DND-41 (cell line): ENCODE measurements around the gene ZC3H7A.

Source experiments
- ATAC-seq: fragments of 200-7000 bp; cut with Tn5 transposase; 3 replicates; pipeline ENCODE4 v1.9.1; 2021; ENCODE audit warnings: low read depth; ENCODE audit not compliant: insufficient read depth
- DNase-seq: peaks from one replicate; pipeline ENCODE4 v3.0.0-alpha.2; 2020
- H2AFZ ChIP-seq: 2 replicates; pipeline ENCODE4 v1.6.0; 2012; ENCODE audit warnings: low read depth, low read length
- H3K27ac ChIP-seq: 2 replicates; pipeline ENCODE4 v1.5.1; 2012; ENCODE audit warnings: low read length, inconsistent platforms
- H3K27me3 ChIP-seq: fragments of 200-600 bp; sonication (generic); 2 replicates; pipeline ENCODE4 v1.6.0; 2012; ENCODE audit warnings: low read length, mild to moderate bottlenecking, inconsistent platforms; ENCODE audit not compliant: insufficient read depth, poor library complexity
- H3K36me3 ChIP-seq: 2 replicates; pipeline ENCODE4 v1.5.1; 2012; ENCODE audit warnings: low read length, inconsistent platforms; ENCODE audit not compliant: insufficient read depth
- H3K4me1 ChIP-seq: 2 replicates; pipeline ENCODE4 v1.5.1; 2012; ENCODE audit warnings: mild to moderate bottlenecking, low read length; ENCODE audit not compliant: insufficient read depth
- H3K4me2 ChIP-seq: 2 replicates; pipeline ENCODE4 v1.6.0; 2012; ENCODE audit warnings: mild to moderate bottlenecking, moderate library complexity, low read length, inconsistent platforms; ENCODE audit not compliant: insufficient read depth
- H3K4me3 ChIP-seq, 2 experiments: fragments of 200-600 bp in 1 of 2; shearing (Covaris generic) in 1 of 2; 2 replicates each; pipeline ENCODE4 v1.5.1; 2012 to 2016; ENCODE audit warnings: inconsistent platforms in 2 of 2, low read length in 2 of 2, mild to moderate bottlenecking in 2 of 2, low read depth in 1 of 2, moderate library complexity in 1 of 2
- H3K79me2 ChIP-seq: 2 replicates; pipeline ENCODE4 v1.6.0; 2012; ENCODE audit warnings: low read length, inconsistent platforms; ENCODE audit not compliant: insufficient read depth
- H3K9ac ChIP-seq: 2 replicates; pipeline ENCODE4 v1.6.0; 2012; ENCODE audit warnings: low read depth, mild to moderate bottlenecking, inconsistent platforms, low read length, moderate library complexity
- H3K9me3 ChIP-seq: 2 replicates; pipeline ENCODE4 v1.5.1; 2012; ENCODE audit warnings: low read length, moderate library complexity, mild to moderate bottlenecking, inconsistent platforms; ENCODE audit not compliant: insufficient read depth, severe bottlenecking
- H4K20me1 ChIP-seq: 2 replicates; pipeline ENCODE4 v1.6.0; 2012; ENCODE audit warnings: low read length; ENCODE audit not compliant: insufficient read depth
- CTCF ChIP-seq: IDR thresholded peaks from 2 replicates; pipeline ENCODE4 v1.5.1; 2012; ENCODE audit warnings: borderline replicate concordance, low read length, moderate library complexity, mild to moderate bottlenecking; ENCODE audit not compliant: poor library complexity, severe bottlenecking; ENCODE audit errors: extremely low read depth
- EZH2 ChIP-seq: IDR thresholded peaks from 3 replicates; pipeline ENCODE4 v1.6.1; 2012; ENCODE audit warnings: borderline replicate concordance, low read depth, mild to moderate bottlenecking, moderate library complexity, low read length, inconsistent platforms; ENCODE audit not compliant: severe bottlenecking

Gene ZC3H7A

GRCh38 chr16:11738742-11739544, 58.1 kb downstream of the ZC3H7A start:
- Histone ChIP-seq H3K4me1 (peaks cover 35% of the 10 kb centered on the region), H3K27ac (no peak overlapping the region)

GRCh38 chr16:11737713-11738112, 59.3 kb downstream of the ZC3H7A start:
- TF ChIP-seq EZH2 = no peak
- TF ChIP-seq CTCF = no peak
- peaks cover 58% of the 10 kb centered on the region for H3K79me2 ChIP-seq
- no peaks in the 10 kb centered on the region for H3K9me3 ChIP-seq
- no peak overlapping the region for H2AFZ ChIP-seq
- H3K4me1 ChIP-seq = peaks cover 25% of the 10 kb centered on the region
- no peak overlapping the region for H3K4me2 ChIP-seq
- H3K27me3 ChIP-seq = no peaks in the 10 kb centered on the region
- H3K9ac ChIP-seq = no peak overlapping the region
- DNase-seq = no peak
- H3K27ac ChIP-seq = no peak overlapping the region
- no peak for ATAC-seq
- H3K36me3 ChIP-seq = peaks cover 58% of the 10 kb centered on the region
- H3K4me3 ChIP-seq = no peak overlapping the region
- peaks cover 32% of the 10 kb centered on the region for H4K20me1 ChIP-seq

More at GRCh38 chr16:11738742-11739544, 58.1 kb downstream of the ZC3H7A start:
- no peak for TF ChIP-seq CTCF
- no peak for TF ChIP-seq EZH2
- Histone ChIP-seq H3K36me3 (peaks cover 49% of the 10 kb centered on the region), H3K9ac (no peak overlapping the region), H3K79me2 (peaks cover 58% of the 10 kb centered on the region), H3K4me3 (no peak overlapping the region), H2AFZ (no peak overlapping the region), H4K20me1 (peaks cover 32% of the 10 kb centered on the region), H3K4me2 (peak overlapping the region; percentile 78; the same call in 1 of the 2 replicates), H3K9me3 (no peaks in the 10 kb centered on the region), H3K27me3 (no peaks in the 10 kb centered on the region)
- no peak for DNase-seq
- ATAC-seq = no peak

GRCh38 chr16:11736903-11737302, 60.2 kb downstream of the ZC3H7A start:
- H3K36me3 ChIP-seq = peaks cover 67% of the 10 kb centered on the region
- TF ChIP-seq CTCF (no peak), EZH2 (no peak)
- no peak overlapping the region for H3K27ac ChIP-seq
- no peak for ATAC-seq
- no peak for DNase-seq
- peaks cover 53% of the 10 kb centered on the region for H3K79me2 ChIP-seq
- H3K4me3 ChIP-seq = no peak overlapping the region
- no peaks in the 10 kb centered on the region for H3K9me3 ChIP-seq
- H3K9ac ChIP-seq = no peak overlapping the region
- peaks cover 25% of the 10 kb centered on the region for H3K4me1 ChIP-seq
- no peak overlapping the region for H3K4me2 ChIP-seq
- no peak overlapping the region for H2AFZ ChIP-seq
- no peaks in the 10 kb centered on the region for H3K27me3 ChIP-seq
- H4K20me1 ChIP-seq = peaks cover 32% of the 10 kb centered on the region
